ENCODE measurements around the gene APEX1.

DNA sequence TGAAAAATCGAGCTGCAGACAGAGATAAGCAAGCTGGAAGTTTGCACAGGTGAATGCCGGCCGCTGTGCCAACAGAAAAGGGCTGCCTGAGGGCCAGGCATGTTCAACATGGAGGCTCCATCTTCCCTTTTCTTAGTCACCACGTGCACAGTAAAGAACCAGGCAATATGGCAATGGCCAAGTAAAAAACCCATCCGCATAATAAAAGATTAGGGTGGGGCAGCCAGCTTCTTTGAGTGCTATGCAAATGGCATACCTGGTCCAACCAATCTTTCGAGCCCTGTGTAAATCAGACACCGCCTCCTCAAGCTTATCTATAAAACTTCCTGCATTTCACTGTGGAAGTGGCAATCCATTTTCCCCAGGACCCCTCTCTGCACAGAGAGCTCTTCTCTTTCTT lies 30.9 kb downstream of the APEX1 start:
- no peak for TF ChIP-seq GATA2 (IDR thresholded peaks at IDR 0.05; ENCODE audit: low read depth, low read length)
- TF ChIP-seq GATA3 (IDR thresholded peaks at IDR 0.05; ENCODE audit: low read depth, low read length) = no peak

Measured in SH-SY5Y (cell line).